Bronchial epithelial cell (primary cell): Measurements from ENCODE around the gene KLHL25. TPM values are rescaled to one million over a fixed set of nuclear protein-coding genes. Genes with fewer than 3 reads are reported as not detected.

Source experiments
- DNase-seq: peaks from one replicate; pipeline ENCODE4 v3.0.0-alpha.2; 2010; ENCODE audit warnings: low read depth
- FAIRE-seq: peaks from 2 replicates; lab custom pipeline; 2011; peaks lifted over from hg19 to GRCh38; lab: Jason Lieb, UNC
- H3K27me3 ChIP-seq: 2 replicates; pipeline ENCODE4 v1.5.1; 2011; ENCODE audit warnings: low read length; ENCODE audit not compliant: control insufficient read depth, insufficient read depth
- H3K36me3 ChIP-seq: 2 replicates; pipeline ENCODE4 v1.5.1; 2011; ENCODE audit warnings: low read length; ENCODE audit not compliant: control insufficient read depth, insufficient read depth
- H3K4me3 ChIP-seq: 2 replicates; pipeline ENCODE4 v1.5.1; 2011; ENCODE audit warnings: mild to moderate bottlenecking, low read depth, low read length, control low read depth
- CTCF ChIP-seq: IDR thresholded peaks from 2 replicates; pipeline ENCODE4 v1.5.1; 2011; ENCODE audit warnings: mild to moderate bottlenecking, moderate library complexity, low read length, control low read depth, inconsistent platforms; ENCODE audit not compliant: insufficient read depth, severe bottlenecking
- total RNA-seq: library from RNA; depleted of rRNA; stranded (reverse); fragments of >200 nt; gene quantifications from 2 replicates; pipeline ENCODE4 v1.2.1, GENCODE V29; 2014

Gene KLHL25
- total RNA-seq, 1 donor from 2014 or later = 4.7 TPM

DNA sequence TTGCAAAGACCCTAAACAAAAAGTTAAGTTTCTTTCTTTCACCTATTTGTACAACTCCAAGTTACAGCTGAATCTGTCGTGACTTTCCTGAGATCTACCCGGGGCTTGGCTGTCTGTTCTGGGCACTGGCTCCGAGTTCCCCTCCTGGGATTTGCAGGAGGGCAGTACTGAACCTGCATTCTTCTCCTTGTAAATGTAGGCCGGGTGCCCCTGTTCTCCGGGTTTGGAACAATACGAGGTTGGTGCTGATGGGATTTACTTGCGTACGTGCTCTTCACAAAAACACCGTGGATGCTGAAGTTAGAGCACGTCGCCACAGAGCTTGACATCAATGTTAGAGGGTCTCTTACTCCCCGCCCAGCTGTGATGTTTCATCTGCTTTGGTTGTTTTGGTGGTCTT is 48.1 kb downstream of the KLHL25 start:
- peaks cover 16% of the 10 kb centered on the region for H3K36me3 ChIP-seq

DNA sequence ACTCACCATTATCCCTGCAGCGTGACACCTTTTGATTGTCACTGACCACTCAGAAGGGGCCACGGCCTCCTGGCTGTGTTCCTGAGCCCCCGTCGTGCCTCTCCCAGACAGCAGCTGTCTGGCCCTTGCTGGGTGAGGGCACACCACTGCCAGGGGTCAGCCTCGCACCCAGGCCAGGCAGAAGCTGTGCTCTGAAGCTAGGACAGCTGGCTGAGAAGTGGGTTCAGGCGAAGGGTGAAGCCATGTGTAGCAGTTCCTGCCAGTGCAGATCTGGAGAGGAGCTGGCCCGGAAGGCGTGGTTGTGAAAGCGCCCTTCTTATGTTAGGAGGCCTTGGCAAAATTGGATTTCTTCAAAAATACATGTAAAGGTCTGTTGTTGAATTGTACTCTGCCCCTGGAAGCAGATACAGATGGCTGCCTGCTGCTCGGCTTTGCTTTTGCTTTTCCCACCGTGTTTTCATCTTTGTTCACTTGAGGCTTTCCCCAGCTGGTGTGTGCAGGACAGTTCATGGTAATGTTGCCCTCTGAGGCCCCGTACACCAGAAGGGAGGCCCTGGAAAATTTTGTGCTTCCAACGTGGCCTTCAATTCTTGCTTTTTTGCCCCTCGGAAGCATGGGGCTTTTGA is 49.1 kb downstream of the KLHL25 start:
- DNase-seq (no peak), FAIRE-seq (no peak)
- Histone ChIP-seq H3K36me3 (peaks cover 22% of the 10 kb centered on the region), H3K4me3 (no peak overlapping the region), H3K27me3 (no peaks in the 10 kb centered on the region)
- no peak for TF ChIP-seq CTCF

More for the DNA sequence above, 48.1 kb downstream of the KLHL25 start:
- TF ChIP-seq CTCF = no peak
- DNase-seq (no peak), FAIRE-seq (no peak)
- H3K4me3 ChIP-seq = no peak overlapping the region
- H3K27me3 ChIP-seq = no peaks in the 10 kb centered on the region

DNA sequence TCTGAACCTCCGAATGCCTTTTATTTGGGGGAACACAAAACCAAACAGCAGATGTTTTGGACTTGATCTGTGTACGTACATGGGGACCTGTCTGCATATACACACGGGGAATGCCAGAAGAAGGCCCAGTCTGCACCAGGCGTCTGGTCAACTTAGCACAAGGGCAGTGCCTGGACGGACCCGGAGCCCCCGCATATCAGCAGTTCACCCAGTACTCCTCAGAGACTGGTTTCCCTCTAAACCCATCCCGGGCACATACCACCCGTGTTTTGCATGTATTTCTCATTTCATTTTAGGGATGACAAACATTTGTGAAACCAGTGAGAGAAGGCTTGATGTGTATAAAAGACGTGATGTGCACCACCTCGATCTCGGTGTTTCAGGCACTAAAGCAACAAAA is 49.7 kb downstream of the KLHL25 start:
- H3K27me3 ChIP-seq = no peaks in the 10 kb centered on the region
- TF ChIP-seq CTCF = no peak
- H3K36me3 ChIP-seq = peaks cover 22% of the 10 kb centered on the region
- H3K4me3 ChIP-seq = no peak overlapping the region
- no peak for FAIRE-seq
- no peak for DNase-seq

GRCh38 chr15:85744579-85744978 is 50.1 kb downstream of the KLHL25 start:
- DNase-seq = no peak
- Histone ChIP-seq H3K4me3 (no peak overlapping the region), H3K27me3 (no peaks in the 10 kb centered on the region), H3K36me3 (peaks cover 22% of the 10 kb centered on the region)
- TF ChIP-seq CTCF = no peak
- no peak for FAIRE-seq

GRCh38 chr15:85743392-85744055 is 51.2 kb downstream of the KLHL25 start:
- Histone ChIP-seq H3K27me3 (no peaks in the 10 kb centered on the region), H3K4me3 (no peak overlapping the region), H3K36me3 (peaks cover 19% of the 10 kb centered on the region)
- FAIRE-seq = no peak
- DNase-seq = no peak
- no peak for TF ChIP-seq CTCF
